HG02970 (cell line): Measurements from ENCODE around the gene FLOT2.
"Not testable (repeated sequence)": the region's sequence is repeated elsewhere in the genome, so short reads cannot be mapped to it uniquely, and the experiment has no call there.

ENCODE experiments used
- ATAC-seq: cut with Tn5 transposase; IDR thresholded peaks from one replicate; pipeline ENCODE4 v1.9.1; 2021; ENCODE audit warnings: mild to moderate bottlenecking, moderate library complexity, moderate number of reproducible peaks; ENCODE audit not compliant: unreplicated experiment, low FRiP score

FLOT2 gene

GRCh38 chr17:28896884-28897768, at the start of gene FLOT2:
TSS of gene FLOT2 (minus strand) at chr17:28897733. CDS start at chr17:28897574, 159 bp downstream.
- no peak for ATAC-seq

- no peak for ATAC-seq
These were observed 48.7 kb upstream of the FLOT2 start for GRCh38 chr17:28946239-28946638.

GRCh38 chr17:28944862-28945741, 47.6 kb upstream of the FLOT2 start:
- no peak for ATAC-seq

GRCh38 chr17:28944343-28944742, 46.8 kb upstream of the FLOT2 start:
- ATAC-seq: no peak

- ATAC-seq: no peak
These were observed 45.4 kb upstream of the FLOT2 start for GRCh38 chr17:28942925-28943324.

- ATAC-seq: no peak
These were observed 43.7 kb upstream of the FLOT2 start for GRCh38 chr17:28941251-28941650.

GRCh38 chr17:28940675-28941074, 43.1 kb upstream of the FLOT2 start:
- no peak for ATAC-seq

GRCh38 chr17:28940142-28940541, 42.6 kb upstream of the FLOT2 start:
- no peak for ATAC-seq

GRCh38 chr17:28938552-28938951, 41.0 kb upstream of the FLOT2 start:
- ATAC-seq: no peak

GRCh38 chr17:28937044-28937729, 39.7 kb upstream of the FLOT2 start:
- ATAC-seq: no peak

GRCh38 chr17:28935744-28936460, 38.4 kb upstream of the FLOT2 start:
- no peak for ATAC-seq

- ATAC-seq: not testable (repeated sequence)
These were observed 37.0 kb upstream of the FLOT2 start for GRCh38 chr17:28934508-28934907.

GRCh38 chr17:28929787-28930186, 32.3 kb upstream of the FLOT2 start:
- ATAC-seq: no peak

- ATAC-seq: no peak
These were observed 30.5 kb upstream of the FLOT2 start for GRCh38 chr17:28928061-28928460.

GRCh38 chr17:28926786-28927185, 29.3 kb upstream of the FLOT2 start:
- no peak for ATAC-seq

GRCh38 chr17:28926366-28926765, 28.8 kb upstream of the FLOT2 start:
- no peak for ATAC-seq

- no peak for ATAC-seq
These were observed 28.4 kb upstream of the FLOT2 start for GRCh38 chr17:28925912-28926365.

GRCh38 chr17:28920201-28920600, 22.7 kb upstream of the FLOT2 start:
- no peak for ATAC-seq

GRCh38 chr17:28918295-28918694, 20.8 kb upstream of the FLOT2 start:
- ATAC-seq: no peak

GRCh38 chr17:28917465-28917864, 19.9 kb upstream of the FLOT2 start:
- ATAC-seq: no peak
